Parathyroid adenoma (tissue), 2 donors: ENCODE data around the gene PTPRM.

ENCODE experiments used
- H2AFZ ChIP-seq: fragments of 300-600 bp; sonication (generic); one replicate; pipeline ENCODE4 v1.7.0; 2017; ENCODE audit warnings: antibody characterized with exemption, mild to moderate bottlenecking
- H3K27ac ChIP-seq: fragments of 300-600 bp; sonication (generic); one replicate; pipeline ENCODE4 v1.7.0; 2017
- H3K27me3 ChIP-seq: fragments of 300-600 bp; sonication (generic); one replicate; pipeline ENCODE4 v1.7.0; 2017; ENCODE audit warnings: low read length; ENCODE audit not compliant: control insufficient read depth, insufficient read depth
- H3K36me3 ChIP-seq: fragments of 300-600 bp; sonication (generic); one replicate; pipeline ENCODE4 v1.7.0; 2017; ENCODE audit warnings: low read length; ENCODE audit not compliant: control insufficient read depth, insufficient read depth
- H3K4me1 ChIP-seq: fragments of 300-600 bp; sonication (generic); one replicate; pipeline ENCODE4 v1.7.0; 2017; ENCODE audit warnings: control low read depth
- H3K4me2 ChIP-seq: fragments of 300-600 bp; sonication (generic); one replicate; pipeline ENCODE4 v1.7.0; 2017; ENCODE audit warnings: low read length
- H3K4me3 ChIP-seq: fragments of 300-600 bp; sonication (generic); one replicate; pipeline ENCODE4 v1.7.0; 2017; ENCODE audit warnings: low read depth, low read length
- H3K79me2 ChIP-seq: fragments of 300-600 bp; sonication (generic); one replicate; pipeline ENCODE4 v1.7.0; 2017; ENCODE audit warnings: control low read depth
- H3K9ac ChIP-seq: fragments of 300-600 bp; sonication (generic); one replicate; pipeline ENCODE4 v1.7.0; 2017; ENCODE audit warnings: mild to moderate bottlenecking
- H3K9me3 ChIP-seq: fragments of 300-600 bp; sonication (generic); one replicate; pipeline ENCODE4 v1.7.0; 2017; ENCODE audit warnings: low read length; ENCODE audit not compliant: control insufficient read depth
- CTCF ChIP-seq: fragments of 300-600 bp; sonication (generic); IDR thresholded peaks from one replicate; pipeline ENCODE4 v1.7.0; 2017; ENCODE audit warnings: antibody characterized with exemption, mild to moderate bottlenecking
- donor health status: primary hyperparathyroidism.

The PTPRM gene

GRCh38 chr18:7931763-7932162 lies 364.6 kb downstream of the PTPRM start:
- Histone ChIP-seq H3K36me3 (no peaks in the 10 kb centered on the region), H3K9me3 (no peaks in the 10 kb centered on the region), H3K79me2 (peaks cover 2% of the 10 kb centered on the region), H3K4me2 (no peak overlapping the region), H3K4me3 (no peak overlapping the region), H3K4me1 (no peaks in the 10 kb centered on the region), H3K27ac (no peak overlapping the region), H2AFZ (no peak overlapping the region), H3K27me3 (no peaks in the 10 kb centered on the region), H3K9ac (no peak overlapping the region)
- TF ChIP-seq CTCF = no peak

- Histone ChIP-seq H3K79me2 (no peaks in the 10 kb centered on the region), H3K4me2 (no peak overlapping the region), H3K27ac (no peak overlapping the region), H2AFZ (no peak overlapping the region), H3K4me3 (no peak overlapping the region), H3K4me1 (peaks cover 2% of the 10 kb centered on the region), H3K36me3 (no peaks in the 10 kb centered on the region), H3K9me3 (no peaks in the 10 kb centered on the region), H3K9ac (no peak overlapping the region), H3K27me3 (no peaks in the 10 kb centered on the region)
- TF ChIP-seq CTCF = no peak
Measured at GRCh38 chr18:7937268-7937667, 370.2 kb downstream of the PTPRM start.

GRCh38 chr18:7939521-7939920 lies 372.4 kb downstream of the PTPRM start:
- no peak overlapping the region for H3K4me2 ChIP-seq
- H3K79me2 ChIP-seq = no peaks in the 10 kb centered on the region
- peaks cover 2% of the 10 kb centered on the region for H3K4me1 ChIP-seq
- no peak overlapping the region for H2AFZ ChIP-seq
- H3K27ac ChIP-seq = no peak overlapping the region
- H3K9me3 ChIP-seq = no peaks in the 10 kb centered on the region
- no peaks in the 10 kb centered on the region for H3K27me3 ChIP-seq
- H3K9ac ChIP-seq = no peak overlapping the region
- H3K4me3 ChIP-seq = no peak overlapping the region
- TF ChIP-seq CTCF = no peak
- H3K36me3 ChIP-seq = no peaks in the 10 kb centered on the region

- no peak for TF ChIP-seq CTCF
- Histone ChIP-seq H3K36me3 (no peaks in the 10 kb centered on the region), H3K9me3 (no peaks in the 10 kb centered on the region), H3K4me3 (no peak overlapping the region), H3K27me3 (no peaks in the 10 kb centered on the region), H3K79me2 (no peaks in the 10 kb centered on the region), H3K9ac (no peak overlapping the region), H3K27ac (no peak overlapping the region), H3K4me2 (no peak overlapping the region), H3K4me1 (peaks cover 2% of the 10 kb centered on the region), H2AFZ (no peak overlapping the region)
Measured at GRCh38 chr18:7940379-7940778, 373.3 kb downstream of the PTPRM start.

DNA sequence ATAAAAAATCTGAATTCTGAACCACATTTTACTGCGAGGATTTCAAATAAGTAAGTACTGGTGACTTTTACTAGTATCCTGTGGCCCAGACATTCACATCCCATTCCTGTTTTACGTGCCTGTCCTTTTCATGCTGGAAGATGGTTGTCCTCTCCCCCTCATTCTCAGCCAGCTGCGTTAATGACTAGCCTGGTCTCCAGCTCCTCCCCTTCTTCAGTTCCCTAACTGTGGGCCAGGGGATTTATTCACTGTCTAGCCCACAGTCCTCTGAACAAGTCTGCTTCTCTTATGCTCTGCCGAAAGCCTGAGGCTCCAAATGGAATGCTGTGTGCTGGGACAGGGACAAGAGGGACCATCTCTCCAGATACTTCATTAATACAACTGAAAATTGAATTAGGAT lies 373.9 kb downstream of the PTPRM start:
- H2AFZ ChIP-seq = no peak overlapping the region
- H3K9me3 ChIP-seq = no peaks in the 10 kb centered on the region
- H3K27me3 ChIP-seq = no peaks in the 10 kb centered on the region
- peaks cover 2% of the 10 kb centered on the region for H3K4me1 ChIP-seq
- H3K79me2 ChIP-seq = peaks cover 2% of the 10 kb centered on the region
- no peak for TF ChIP-seq CTCF
- H3K27ac ChIP-seq = no peak overlapping the region
- H3K4me3 ChIP-seq = no peak overlapping the region
- no peak overlapping the region for H3K9ac ChIP-seq
- H3K36me3 ChIP-seq = no peaks in the 10 kb centered on the region
- no peak overlapping the region for H3K4me2 ChIP-seq
